Measurements from ENCODE around the gene FNDC7. TPM values are rescaled to one million over a fixed set of nuclear protein-coding genes. Genes with fewer than 3 reads are reported as not detected.

FNDC7 gene
- total and polyA plus RNA-seq, 5 donors from 2014 or later: 0.20 TPM; not detected in 4

DNA sequence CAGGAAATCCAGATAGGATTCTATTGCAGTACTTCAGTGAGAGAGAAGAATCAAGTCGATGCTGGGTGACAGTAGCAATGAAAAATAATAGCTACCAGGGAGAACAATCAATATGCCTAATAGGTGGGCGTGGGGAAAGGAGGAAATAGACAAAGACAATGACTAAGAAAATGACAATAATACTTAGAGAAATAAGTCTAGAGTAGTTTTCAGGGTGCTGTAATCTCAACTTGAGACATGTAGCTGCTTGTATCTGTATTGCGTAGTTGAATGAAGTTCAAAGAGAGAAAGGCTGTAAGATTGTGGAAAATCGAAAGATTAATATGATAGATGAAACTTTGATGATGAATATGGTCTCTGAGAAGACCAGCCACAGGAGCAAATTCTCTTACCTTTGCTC is 36.4 kb downstream of the FNDC7 start:
- ATAC-seq (ENCODE audit: low read depth in 2 of 2): no peak
- no peak overlapping the region for H3K27ac ChIP-seq (ENCODE audit: insufficient read depth, low read length, poor library complexity, severe bottlenecking)
- no peak for DNase-seq
- H3K27me3 ChIP-seq (ENCODE audit: control insufficient read depth, insufficient read depth, low read length): no peaks in the 10 kb centered on the region
- peaks cover 18% of the 10 kb centered on the region for H3K36me3 Mint-ChIP-seq
- peak overlapping the region; percentile 0 to 53 (median 26) for H3K27ac Mint-ChIP-seq
- H3K9me3 ChIP-seq (ENCODE audit: control insufficient read depth in 2 of 2, low read length in 2 of 2): no peaks in the 10 kb centered on the region
- peaks cover 18 to 53% (median 43%) of the 10 kb centered on the region in 4 donors for H3K4me1 Mint-ChIP-seq
- peaks cover 31% of the 10 kb centered on the region for H3K4me1 ChIP-seq (ENCODE audit: control insufficient read depth, insufficient read depth, low read length, poor library complexity, severe bottlenecking)
- peaks cover 10% of the 10 kb centered on the region for H3K36me3 ChIP-seq (ENCODE audit: control insufficient read depth, insufficient read depth, low read length)
- H3K9me3 Mint-ChIP-seq: peaks cover 0 to 1% (median 0%) of the 10 kb centered on the region in 7 donors
- H3K27me3 Mint-ChIP-seq: peaks cover 6% of the 10 kb centered on the region
- peak overlapping the region; percentile 24 to 97 (median 68) for H3K4me3 Mint-ChIP-seq
- peak overlapping the region; percentile 23 for H3K4me3 ChIP-seq (ENCODE audit: low read depth, low read length)

DNA sequence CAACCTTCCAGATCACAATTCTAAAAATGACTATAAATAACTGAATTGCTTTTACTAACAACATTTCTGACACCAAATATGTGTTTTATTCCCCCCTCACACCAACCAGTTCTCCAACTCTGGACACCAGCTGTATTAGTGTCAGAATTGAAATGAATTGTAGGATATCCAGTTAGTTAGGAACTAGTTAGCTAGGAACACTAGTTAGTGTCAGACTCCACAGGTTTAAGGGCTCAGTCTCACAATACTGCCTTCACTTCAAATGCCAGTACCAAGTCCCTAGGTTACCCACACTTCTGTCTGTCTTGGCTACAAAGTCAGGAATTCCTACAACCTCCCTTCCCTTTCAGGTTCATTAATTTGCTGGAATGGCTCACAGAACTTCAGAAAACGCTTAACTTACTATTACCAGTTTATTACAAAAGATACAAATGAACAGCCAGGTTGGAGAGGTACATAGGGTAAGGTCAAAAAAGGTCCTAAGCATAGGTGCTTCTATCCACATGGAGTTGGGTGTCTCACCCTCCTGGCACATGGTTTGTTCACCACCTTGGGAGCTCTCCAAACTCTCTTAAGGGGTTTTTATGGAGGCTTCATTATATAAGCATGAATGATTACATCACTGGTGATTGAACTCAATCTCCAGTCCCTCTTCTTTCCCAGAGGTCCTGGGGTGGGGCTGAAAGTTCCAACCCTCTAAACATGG is 37.9 kb downstream of the FNDC7 start:
- Histone ChIP-seq H3K27me3 (ENCODE audit: control insufficient read depth, insufficient read depth, low read length) (no peaks in the 10 kb centered on the region), H3K36me3 (ENCODE audit: control insufficient read depth, insufficient read depth, low read length) (peaks cover 26% of the 10 kb centered on the region), H3K4me1 (ENCODE audit: control insufficient read depth, insufficient read depth, low read length, poor library complexity, severe bottlenecking) (peaks cover 31% of the 10 kb centered on the region), H3K27ac (ENCODE audit: insufficient read depth, low read length, poor library complexity, severe bottlenecking) (no peak overlapping the region), H3K9me3 (ENCODE audit: control insufficient read depth in 2 of 2, low read length in 2 of 2) (no peaks in the 10 kb centered on the region), H3K4me3 (ENCODE audit: low read depth, low read length) (no peak overlapping the region)
- H3K4me1 Mint-ChIP-seq: peaks cover 22 to 63% (median 48%) of the 10 kb centered on the region in 4 donors
- peak overlapping the region; percentile 62 to 70 (median 64) for H3K27ac Mint-ChIP-seq
- H3K36me3 Mint-ChIP-seq: peaks cover 25% of the 10 kb centered on the region
- DNase-seq: no peak
- H3K9me3 Mint-ChIP-seq: peaks cover 0 to 1% (median 0%) of the 10 kb centered on the region in 7 donors
- H3K27me3 Mint-ChIP-seq: peaks cover 6% of the 10 kb centered on the region
- peak overlapping the region in 3 of 4 donors; percentile 24 to 85 (median 72) for H3K4me3 Mint-ChIP-seq
- ATAC-seq (ENCODE audit: low read depth in 2 of 2): no peak

DNA sequence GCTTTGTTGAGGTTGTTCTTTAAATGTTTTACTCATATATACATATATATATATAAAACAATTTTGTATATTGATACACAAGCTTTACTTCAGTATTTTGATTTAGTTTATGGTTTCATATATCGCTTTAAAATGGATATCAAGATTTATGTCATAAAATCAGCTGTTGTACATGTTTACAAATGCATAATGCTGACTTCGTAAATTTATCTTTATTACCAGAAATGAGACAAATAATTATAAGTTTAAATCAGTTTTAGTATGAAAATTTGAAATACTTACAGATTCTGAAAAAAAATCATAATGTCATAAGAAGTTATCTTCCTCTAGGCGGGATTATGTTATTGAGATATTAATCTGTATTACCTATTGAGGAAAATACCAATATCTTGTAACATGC is 40.7 kb downstream of the FNDC7 start:
- Mint-ChIP-seq H3K27ac (no peak overlapping the region), H3K27me3 (no peaks in the 10 kb centered on the region), H3K4me1 (peaks cover 31 to 53% (median 40%) of the 10 kb centered on the region in 4 donors), H3K9me3 (no peaks in the 10 kb centered on the region), H3K4me3 (no peak overlapping the region), H3K36me3 (peaks cover 32% of the 10 kb centered on the region)
- H3K9me3 ChIP-seq (ENCODE audit: control insufficient read depth in 2 of 2, low read length in 2 of 2): no peaks in the 10 kb centered on the region
- H3K27me3 ChIP-seq (ENCODE audit: control insufficient read depth, insufficient read depth, low read length): no peaks in the 10 kb centered on the region
- ATAC-seq (ENCODE audit: low read depth in 2 of 2): no peak
- H3K4me3 ChIP-seq (ENCODE audit: low read depth, low read length): no peak overlapping the region
- H3K4me1 ChIP-seq (ENCODE audit: control insufficient read depth, insufficient read depth, low read length, poor library complexity, severe bottlenecking): peaks cover 19% of the 10 kb centered on the region
- H3K36me3 ChIP-seq (ENCODE audit: control insufficient read depth, insufficient read depth, low read length): peaks cover 48% of the 10 kb centered on the region
- H3K27ac ChIP-seq (ENCODE audit: insufficient read depth, low read length, poor library complexity, severe bottlenecking): no peak overlapping the region
- DNase-seq: no peak

DNA sequence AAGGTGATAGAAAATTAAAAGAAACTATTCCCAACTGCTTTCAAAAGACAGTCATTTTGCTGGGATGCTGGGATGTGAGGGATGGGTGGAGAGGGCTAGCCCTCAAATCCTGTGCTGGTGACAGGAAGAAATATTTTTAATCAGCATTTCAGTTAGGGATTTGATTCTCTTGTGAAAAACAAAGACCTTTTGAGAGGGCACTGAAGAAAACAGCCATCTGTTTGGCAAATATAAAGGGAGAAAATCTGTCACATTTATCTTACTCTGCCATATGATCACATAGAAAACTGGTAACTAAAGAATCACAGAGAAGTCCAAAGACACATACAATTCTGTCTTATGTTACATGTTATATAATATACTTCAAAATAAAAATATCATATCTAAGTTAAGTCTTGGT is 46.1 kb downstream of the FNDC7 start:
- H3K27ac ChIP-seq (ENCODE audit: insufficient read depth, low read length, poor library complexity, severe bottlenecking): no peak overlapping the region
- Mint-ChIP-seq H3K4me1 (peaks cover 12 to 28% (median 19%) of the 10 kb centered on the region in 4 donors), H3K4me3 (peak overlapping the region in 1 of 4 donors; percentile 73), H3K9me3 (no peaks in the 10 kb centered on the region), H3K36me3 (peaks cover 35% of the 10 kb centered on the region), H3K27me3 (no peaks in the 10 kb centered on the region), H3K27ac (peak overlapping the region in 1 of 3 donors; percentile 78)
- no peaks in the 10 kb centered on the region for H3K4me1 ChIP-seq (ENCODE audit: control insufficient read depth, insufficient read depth, low read length, poor library complexity, severe bottlenecking)
- no peak for DNase-seq
- no peak overlapping the region for H3K4me3 ChIP-seq (ENCODE audit: low read depth, low read length)
- ATAC-seq (ENCODE audit: low read depth in 2 of 2): no peak
- H3K9me3 ChIP-seq (ENCODE audit: control insufficient read depth in 2 of 2, low read length in 2 of 2): no peaks in the 10 kb centered on the region
- peaks cover 84% of the 10 kb centered on the region for H3K36me3 ChIP-seq (ENCODE audit: control insufficient read depth, insufficient read depth, low read length)
- H3K27me3 ChIP-seq (ENCODE audit: control insufficient read depth, insufficient read depth, low read length): no peaks in the 10 kb centered on the region

DNA sequence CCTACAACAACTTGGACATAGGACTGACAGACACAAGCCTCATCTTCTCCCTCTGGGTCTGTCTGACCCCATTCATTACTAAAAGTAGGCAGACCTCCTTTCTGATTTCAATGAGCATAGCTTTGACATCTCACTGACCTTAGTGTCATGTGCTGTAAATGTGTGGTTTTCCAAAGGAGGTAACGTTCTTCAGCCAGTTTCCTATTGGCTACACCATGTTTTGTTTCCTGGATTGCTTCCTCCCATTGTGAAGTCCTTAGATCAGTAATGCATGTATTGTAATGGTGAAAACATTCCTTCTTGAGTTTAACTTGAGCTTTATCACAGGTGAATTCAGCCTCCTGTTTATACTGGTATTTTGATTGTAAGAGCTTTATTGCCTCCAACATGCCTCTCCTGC is 54.4 kb downstream of the FNDC7 start:
- Mint-ChIP-seq H3K9me3 (no peaks in the 10 kb centered on the region), H3K4me3 (no peak overlapping the region), H3K27me3 (no peaks in the 10 kb centered on the region), H3K36me3 (peaks cover 40% of the 10 kb centered on the region), H3K27ac (no peak overlapping the region), H3K4me1 (peaks cover 6 to 19% (median 13%) of the 10 kb centered on the region in 4 donors)
- no peak overlapping the region for H3K4me3 ChIP-seq (ENCODE audit: low read depth, low read length)
- H3K36me3 ChIP-seq (ENCODE audit: control insufficient read depth, insufficient read depth, low read length): peaks cover 55% of the 10 kb centered on the region
- no peak for DNase-seq
- no peaks in the 10 kb centered on the region for H3K9me3 ChIP-seq (ENCODE audit: control insufficient read depth in 2 of 2, low read length in 2 of 2)
- no peak for ATAC-seq (ENCODE audit: low read depth in 2 of 2)
- H3K4me1 ChIP-seq (ENCODE audit: control insufficient read depth, insufficient read depth, low read length, poor library complexity, severe bottlenecking): no peaks in the 10 kb centered on the region
- H3K27ac ChIP-seq (ENCODE audit: insufficient read depth, low read length, poor library complexity, severe bottlenecking): no peak overlapping the region
- no peaks in the 10 kb centered on the region for H3K27me3 ChIP-seq (ENCODE audit: control insufficient read depth, insufficient read depth, low read length)

DNA sequence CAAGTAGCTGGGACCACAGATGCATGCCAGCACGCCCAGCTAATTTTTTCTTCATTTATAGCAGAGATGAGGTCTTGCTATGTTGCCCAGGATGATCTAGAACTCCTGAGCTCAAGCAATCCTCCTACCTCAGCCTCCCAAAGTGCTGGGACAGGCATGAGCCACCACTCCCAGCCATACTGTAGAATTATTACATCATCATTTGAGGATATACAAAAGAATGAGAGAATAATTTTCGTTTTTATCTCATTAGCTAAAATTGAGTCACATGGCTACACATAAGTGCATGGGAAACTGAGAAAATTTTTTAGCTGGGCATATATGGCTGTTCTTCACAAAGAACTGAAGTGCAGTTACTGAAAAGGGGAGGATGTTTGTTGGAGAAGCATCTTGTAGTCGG is 55.0 kb downstream of the FNDC7 start:
- no peak overlapping the region for H3K27ac Mint-ChIP-seq
- H3K36me3 Mint-ChIP-seq: peaks cover 37% of the 10 kb centered on the region
- no peak overlapping the region for H3K4me3 Mint-ChIP-seq
- H3K4me1 Mint-ChIP-seq: peaks cover 6 to 16% (median 12%) of the 10 kb centered on the region in 4 donors
- Histone ChIP-seq H3K9me3 (ENCODE audit: control insufficient read depth in 2 of 2, low read length in 2 of 2) (no peaks in the 10 kb centered on the region), H3K36me3 (ENCODE audit: control insufficient read depth, insufficient read depth, low read length) (peaks cover 52% of the 10 kb centered on the region), H3K27ac (ENCODE audit: insufficient read depth, low read length, poor library complexity, severe bottlenecking) (no peak overlapping the region), H3K4me1 (ENCODE audit: control insufficient read depth, insufficient read depth, low read length, poor library complexity, severe bottlenecking) (no peaks in the 10 kb centered on the region), H3K4me3 (ENCODE audit: low read depth, low read length) (no peak overlapping the region), H3K27me3 (ENCODE audit: control insufficient read depth, insufficient read depth, low read length) (no peaks in the 10 kb centered on the region)
- H3K9me3 Mint-ChIP-seq: no peaks in the 10 kb centered on the region
- DNase-seq (no peak), ATAC-seq (ENCODE audit: low read depth in 2 of 2) (no peak)
- no peaks in the 10 kb centered on the region for H3K27me3 Mint-ChIP-seq

DNA sequence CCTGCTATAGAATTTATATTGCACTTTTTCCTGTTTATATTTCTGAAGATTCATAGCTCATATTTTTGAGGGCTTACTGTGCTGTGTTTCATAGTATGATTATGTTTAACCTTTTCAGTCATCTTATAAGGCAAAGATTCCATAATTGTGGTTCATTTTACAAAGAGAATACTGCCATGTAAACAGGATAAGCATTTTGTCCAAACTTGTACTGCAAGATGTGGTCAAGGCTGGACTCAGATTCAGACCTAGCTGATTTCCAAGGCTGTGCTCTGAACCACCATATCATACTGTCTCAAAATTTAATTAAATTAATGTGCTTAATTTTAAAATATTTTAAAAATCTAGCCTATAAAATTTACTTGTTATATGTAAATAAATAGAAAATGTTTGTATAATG is 65.1 kb downstream of the FNDC7 start:
- ATAC-seq (ENCODE audit: low read depth in 2 of 2) (no peak), DNase-seq (no peak)
- Histone ChIP-seq H3K36me3 (ENCODE audit: control insufficient read depth, insufficient read depth, low read length) (peaks cover 82% of the 10 kb centered on the region), H3K4me3 (ENCODE audit: low read depth, low read length) (no peak overlapping the region), H3K27me3 (ENCODE audit: control insufficient read depth, insufficient read depth, low read length) (no peaks in the 10 kb centered on the region), H3K9me3 (ENCODE audit: control insufficient read depth in 2 of 2, low read length in 2 of 2) (no peaks in the 10 kb centered on the region), H3K4me1 (ENCODE audit: control insufficient read depth, insufficient read depth, low read length, poor library complexity, severe bottlenecking) (no peaks in the 10 kb centered on the region), H3K27ac (ENCODE audit: insufficient read depth, low read length, poor library complexity, severe bottlenecking) (no peak overlapping the region)
- Mint-ChIP-seq H3K27me3 (no peaks in the 10 kb centered on the region), H3K27ac (peak overlapping the region in 1 of 3 donors; percentile 52), H3K4me1 (peaks cover 0 to 16% (median 6%) of the 10 kb centered on the region in 4 donors), H3K9me3 (no peaks in the 10 kb centered on the region), H3K4me3 (no peak overlapping the region), H3K36me3 (peaks cover 51% of the 10 kb centered on the region)

DNA sequence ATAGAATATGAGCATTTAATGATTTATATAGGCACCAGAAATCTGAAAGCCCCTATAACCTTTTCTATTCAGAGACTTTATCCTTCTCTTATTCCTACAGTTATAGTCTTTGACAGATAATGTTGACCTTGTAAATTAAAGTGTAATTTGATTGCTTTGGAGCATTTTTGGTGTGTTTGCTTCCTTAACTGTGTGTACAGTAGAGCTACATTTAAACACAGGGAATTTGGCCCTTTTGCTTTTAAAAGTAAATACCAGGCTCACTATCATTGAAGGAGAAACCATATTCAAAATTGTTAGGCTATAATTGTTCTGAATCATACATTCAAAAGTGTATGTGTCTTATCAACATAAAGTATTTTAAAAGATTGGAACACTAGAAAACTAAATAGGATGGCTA is 66.7 kb downstream of the FNDC7 start:
- DNase-seq: no peak
- peaks cover 0 to 2% of the 10 kb centered on the region in 2 experiments for H3K9me3 ChIP-seq (ENCODE audit: control insufficient read depth in 2 of 2, low read length in 2 of 2)
- no peak for ATAC-seq (ENCODE audit: low read depth in 2 of 2)
- H3K27me3 ChIP-seq (ENCODE audit: control insufficient read depth, insufficient read depth, low read length): no peaks in the 10 kb centered on the region
- H3K27me3 Mint-ChIP-seq: no peaks in the 10 kb centered on the region
- peaks cover 0 to 14% (median 0%) of the 10 kb centered on the region in 7 donors for H3K9me3 Mint-ChIP-seq
- no peak overlapping the region for H3K4me3 Mint-ChIP-seq
- no peaks in the 10 kb centered on the region for H3K4me1 ChIP-seq (ENCODE audit: control insufficient read depth, insufficient read depth, low read length, poor library complexity, severe bottlenecking)
- H3K4me3 ChIP-seq (ENCODE audit: low read depth, low read length): no peak overlapping the region
- peak overlapping the region in 1 of 3 donors; percentile 11 for H3K27ac Mint-ChIP-seq
- H3K27ac ChIP-seq (ENCODE audit: insufficient read depth, low read length, poor library complexity, severe bottlenecking): no peak overlapping the region
- peaks cover 59% of the 10 kb centered on the region for H3K36me3 Mint-ChIP-seq
- H3K36me3 ChIP-seq (ENCODE audit: control insufficient read depth, insufficient read depth, low read length): peaks cover 83% of the 10 kb centered on the region
- H3K4me1 Mint-ChIP-seq: peaks cover 0 to 16% (median 8%) of the 10 kb centered on the region in 4 donors
